ENCODE results near the gene CETP.

DNA sequence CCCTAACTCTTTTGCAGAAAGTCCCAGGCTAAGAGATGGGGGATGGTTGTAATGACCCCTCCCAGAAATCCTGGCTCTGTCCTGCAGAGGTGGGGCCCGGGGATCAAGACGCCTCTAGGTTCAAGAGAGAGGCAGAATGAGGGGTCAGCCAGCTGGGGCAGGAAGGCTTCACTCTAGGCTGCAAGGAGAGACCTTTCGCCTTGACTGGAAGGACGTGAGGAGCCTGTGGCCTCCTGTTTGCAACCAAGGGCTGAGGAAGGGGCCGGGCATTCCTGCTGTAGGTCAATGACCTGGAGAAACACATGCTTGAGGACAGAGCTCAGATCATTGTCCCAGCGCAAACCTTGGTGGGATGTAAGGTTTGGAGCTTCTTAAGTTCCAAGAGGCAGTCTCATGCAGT lies 8.7 kb upstream of the CETP start:
- TF ChIP-seq ARNT (IDR thresholded peaks at IDR 0.05) (no peak), FOXA1 (IDR thresholded peaks at IDR 0.05) (no peak), SP1 (IDR thresholded peaks at IDR 0.05) (no peak), ELF4 (IDR thresholded peaks at IDR 0.05) (no peak), BHLHE40 (IDR thresholded peaks at IDR 0.05; ENCODE audit: borderline replicate concordance) (no peak)

All from HEK293T (cell line).